ENCODE data around the gene OR10H5.
"Not testable (repeated sequence)": the region's sequence is repeated elsewhere in the genome, so short reads cannot be mapped to it uniquely, and the experiment has no call there.

OR10H5 gene

GRCh38 chr19:15782211-15782610 lies 5.2 kb upstream of the OR10H5 start:
- Mint-ChIP-seq H3K4me1 (ENCODE audit: low read depth) (peaks cover 5% of the 10 kb centered on the region), H3K27ac (no peak overlapping the region), H3K27me3 (peaks cover 2% of the 10 kb centered on the region), H3K9me3 (no peaks in the 10 kb centered on the region), H3K36me3 (ENCODE audit: low read depth) (no peaks in the 10 kb centered on the region), H3K4me3 (no peak overlapping the region)
- DNase-seq: no peak

- H3K36me3 Mint-ChIP-seq (ENCODE audit: low read depth); H3K27ac Mint-ChIP-seq; H3K9me3 Mint-ChIP-seq; H3K4me1 Mint-ChIP-seq (ENCODE audit: low read depth); H3K4me3 Mint-ChIP-seq; H3K27me3 Mint-ChIP-seq; DNase-seq: not testable (repeated sequence)
Measured at GRCh38 chr19:15782896-15783295, 4.6 kb upstream of the OR10H5 start.

GRCh38 chr19:15788594-15789270 lies 1.3 kb downstream of the OR10H5 start:
- Mint-ChIP-seq H3K36me3 (ENCODE audit: low read depth) (no peaks in the 10 kb centered on the region), H3K4me3 (no peak overlapping the region), H3K4me1 (ENCODE audit: low read depth) (no peaks in the 10 kb centered on the region), H3K27ac (no peak overlapping the region), H3K27me3 (peaks cover 21% of the 10 kb centered on the region), H3K9me3 (no peaks in the 10 kb centered on the region)
- DNase-seq: no peak

- Mint-ChIP-seq H3K9me3 (no peaks in the 10 kb centered on the region), H3K27ac (no peak overlapping the region), H3K27me3 (peaks cover 23% of the 10 kb centered on the region)
Measured at GRCh38 chr19:15790096-15790495, 2.6 kb downstream of the OR10H5 start.

GRCh38 chr19:15794279-15794678 lies 6.8 kb downstream of the OR10H5 start:
- peaks cover 10% of the 10 kb centered on the region for H3K27me3 Mint-ChIP-seq
- H3K27ac Mint-ChIP-seq; H3K36me3 Mint-ChIP-seq (ENCODE audit: low read depth); DNase-seq; H3K9me3 Mint-ChIP-seq; H3K4me3 Mint-ChIP-seq; H3K4me1 Mint-ChIP-seq (ENCODE audit: low read depth): not testable (repeated sequence)

More at GRCh38 chr19:15790096-15790495, 2.6 kb downstream of the OR10H5 start:
- DNase-seq: no peak
- Mint-ChIP-seq H3K36me3 (ENCODE audit: low read depth) (no peaks in the 10 kb centered on the region), H3K4me3 (no peak overlapping the region), H3K4me1 (ENCODE audit: low read depth) (no peaks in the 10 kb centered on the region)

GRCh38 chr19:15810335-15810734 lies 22.9 kb downstream of the OR10H5 start:
- DNase-seq: no peak
- Mint-ChIP-seq H3K27ac (no peak overlapping the region), H3K9me3 (no peaks in the 10 kb centered on the region), H3K27me3 (peaks cover 8% of the 10 kb centered on the region), H3K4me1 (ENCODE audit: low read depth) (peaks cover 4% of the 10 kb centered on the region), H3K36me3 (ENCODE audit: low read depth) (no peaks in the 10 kb centered on the region), H3K4me3 (no peak overlapping the region)

GRCh38 chr19:15811476-15811875 lies 24.0 kb downstream of the OR10H5 start:
- no peaks in the 10 kb centered on the region for H3K36me3 Mint-ChIP-seq (ENCODE audit: low read depth)
- H3K9me3 Mint-ChIP-seq: no peaks in the 10 kb centered on the region
- H3K27ac Mint-ChIP-seq: no peak overlapping the region
- DNase-seq: no peak
- H3K4me3 Mint-ChIP-seq: no peak overlapping the region
- peaks cover 4% of the 10 kb centered on the region for H3K4me1 Mint-ChIP-seq (ENCODE audit: low read depth)
- peaks cover 8% of the 10 kb centered on the region for H3K27me3 Mint-ChIP-seq

GRCh38 chr19:15812060-15812722 lies 24.7 kb downstream of the OR10H5 start:
- Mint-ChIP-seq H3K4me3 (no peak overlapping the region), H3K27me3 (peaks cover 6% of the 10 kb centered on the region), H3K4me1 (ENCODE audit: low read depth) (peaks cover 4% of the 10 kb centered on the region), H3K36me3 (ENCODE audit: low read depth) (no peaks in the 10 kb centered on the region), H3K9me3 (no peaks in the 10 kb centered on the region), H3K27ac (no peak overlapping the region)
- DNase-seq: no peak

GRCh38 chr19:15813916-15814315 lies 26.5 kb downstream of the OR10H5 start:
- DNase-seq: no peak
- Mint-ChIP-seq H3K36me3 (ENCODE audit: low read depth) (no peaks in the 10 kb centered on the region), H3K27me3 (peaks cover 6% of the 10 kb centered on the region), H3K9me3 (no peaks in the 10 kb centered on the region), H3K4me1 (ENCODE audit: low read depth) (peaks cover 4% of the 10 kb centered on the region), H3K4me3 (no peak overlapping the region), H3K27ac (no peak overlapping the region)

GRCh38 chr19:15815306-15815705 lies 27.8 kb downstream of the OR10H5 start, which contains the start of gene OR10H1:
Gene OR10H1 (minus strand): TSS chr19:15815664. CDS start chr19:15808037, 7,627 bp downstream.
- H3K4me3 Mint-ChIP-seq: no peak within 1 kb of the TSS
- no peak within 1 kb of the TSS for H3K27ac Mint-ChIP-seq
- DNase-seq: no peak
- peaks cover 6% of the 10 kb centered on the region for H3K27me3 Mint-ChIP-seq
- H3K9me3 Mint-ChIP-seq: no peaks in the 10 kb centered on the region
- no peaks in the 10 kb centered on the region for H3K36me3 Mint-ChIP-seq (ENCODE audit: low read depth)
- H3K4me1 Mint-ChIP-seq (ENCODE audit: low read depth): peaks cover 4% of the 10 kb centered on the region

- H3K4me1 Mint-ChIP-seq (ENCODE audit: low read depth): no peaks in the 10 kb centered on the region
- no peaks in the 10 kb centered on the region for H3K9me3 Mint-ChIP-seq
- H3K27ac Mint-ChIP-seq: no peak overlapping the region
Measured at GRCh38 chr19:15820646-15821045, 33.2 kb downstream of the OR10H5 start.

GRCh38 chr19:15825753-15826152 lies 38.3 kb downstream of the OR10H5 start:
- no peak for DNase-seq
- H3K9me3 Mint-ChIP-seq: no peaks in the 10 kb centered on the region
- H3K27me3 Mint-ChIP-seq: no peaks in the 10 kb centered on the region
- H3K36me3 Mint-ChIP-seq (ENCODE audit: low read depth): no peaks in the 10 kb centered on the region
- no peak overlapping the region for H3K4me3 Mint-ChIP-seq
- no peaks in the 10 kb centered on the region for H3K4me1 Mint-ChIP-seq (ENCODE audit: low read depth)
- no peak overlapping the region for H3K27ac Mint-ChIP-seq

More at GRCh38 chr19:15820646-15821045, 33.2 kb downstream of the OR10H5 start:
- Mint-ChIP-seq H3K36me3 (ENCODE audit: low read depth) (no peaks in the 10 kb centered on the region), H3K27me3 (no peaks in the 10 kb centered on the region), H3K4me3 (no peak overlapping the region)
- DNase-seq: no peak

GRCh38 chr19:15828121-15828610 lies 40.7 kb downstream of the OR10H5 start:
- Mint-ChIP-seq H3K36me3 (ENCODE audit: low read depth) (no peaks in the 10 kb centered on the region), H3K4me3 (no peak overlapping the region), H3K27me3 (no peaks in the 10 kb centered on the region), H3K4me1 (ENCODE audit: low read depth) (no peaks in the 10 kb centered on the region), H3K9me3 (no peaks in the 10 kb centered on the region), H3K27ac (no peak overlapping the region)
- DNase-seq: no peak

GRCh38 chr19:15828611-15829305 lies 41.3 kb downstream of the OR10H5 start:
- H3K4me1 Mint-ChIP-seq (ENCODE audit: low read depth); H3K27ac Mint-ChIP-seq; H3K4me3 Mint-ChIP-seq; H3K9me3 Mint-ChIP-seq; H3K36me3 Mint-ChIP-seq (ENCODE audit: low read depth); H3K27me3 Mint-ChIP-seq; DNase-seq: not testable (repeated sequence)

GRCh38 chr19:15829306-15829698 lies 41.8 kb downstream of the OR10H5 start:
- no peaks in the 10 kb centered on the region for H3K9me3 Mint-ChIP-seq
- no peak for DNase-seq
- H3K27ac Mint-ChIP-seq: no peak overlapping the region
- no peak overlapping the region for H3K4me3 Mint-ChIP-seq
- H3K4me1 Mint-ChIP-seq (ENCODE audit: low read depth): no peaks in the 10 kb centered on the region
- no peaks in the 10 kb centered on the region for H3K27me3 Mint-ChIP-seq
- H3K36me3 Mint-ChIP-seq (ENCODE audit: low read depth): no peaks in the 10 kb centered on the region

Measured in activated T-cell treated with anti-CD3 and anti-CD28 coated beads, Interleukin-2, amount 50 U/mL, for 24 hours (primary cell).